Aorta (tissue), 5 donors: ENCODE results near the gene SIGLEC12. TPM values are rescaled to one million over a fixed set of nuclear protein-coding genes. Genes with fewer than 3 reads are reported as not detected.
"Not testable (repeated sequence)": the region's sequence is repeated elsewhere in the genome, so short reads cannot be mapped to it uniquely, and the experiment has no call there.

Source experiments
- ATAC-seq: fragments of 200-7000 bp; cut with Tn5 transposase; one replicate; pipeline ENCODE4 v1.9.1; 2022; ENCODE audit warnings: moderate library complexity; ENCODE audit not compliant: low FRiP score
- DNase-seq, 2 donors: peaks; one replicate each; pipeline ENCODE4 v3.0.0-alpha.2; 2020
- H3K27ac ChIP-seq, 2 donors: one replicate each; pipeline ENCODE4 v1.5.1; 2013; ENCODE audit warnings: low read length in 2 of 2, mild to moderate bottlenecking in 2 of 2, moderate library complexity in 2 of 2, control low read depth in 1 of 2, inconsistent platforms in 1 of 2, low read depth in 1 of 2
- H3K27me3 ChIP-seq, 2 donors: one replicate each; pipeline ENCODE4 v1.6.1; 2013; ENCODE audit warnings: control low read depth in 1 of 2, low read length in 1 of 2, mild to moderate bottlenecking in 1 of 2, moderate library complexity in 1 of 2; ENCODE audit not compliant: insufficient read depth in 2 of 2, control insufficient read depth in 1 of 2
- H3K36me3 ChIP-seq, 2 donors: one replicate each; pipeline ENCODE4 v1.6.1; 2013; ENCODE audit warnings: control low read depth in 1 of 2, low read length in 1 of 2, mild to moderate bottlenecking in 1 of 2; ENCODE audit not compliant: insufficient read depth in 2 of 2, control insufficient read depth in 1 of 2
- H3K4me1 ChIP-seq, 2 donors: one replicate each; pipeline ENCODE4 v1.6.1; 2013; ENCODE audit warnings: low read length in 2 of 2, control low read depth in 1 of 2, mild to moderate bottlenecking in 1 of 2, moderate library complexity in 1 of 2; ENCODE audit not compliant: insufficient read depth in 2 of 2, control insufficient read depth in 1 of 2
- H3K4me3 ChIP-seq, 2 donors: one replicate each; pipeline ENCODE4 v1.5.1; 2013; ENCODE audit warnings: low read length in 2 of 2, control low read depth in 1 of 2, mild to moderate bottlenecking in 1 of 2
- H3K9me3 ChIP-seq: one replicate; pipeline ENCODE4 v1.6.1; 2013; ENCODE audit warnings: mild to moderate bottlenecking, low read length; ENCODE audit not compliant: control insufficient read depth
- WGBS, 2 donors: extraction: QIAGEN DNeasy Blood & Tissue Kit; methylation state at CpG; one replicate each; pipeline ENCODE4 v1.1.7; 2013; 5-methylcytosine and 5-hydroxymethylcytosine counted together
- intact Hi-C, 2 donors: fragments of 100-400 bp; cut with DNase I; formaldehyde crosslinking; loops; one replicate each; pipeline versions ENCODE4 v1.14.2 to v1.15.0; 2022
- polyA plus RNA-seq, 2 donors: library from polyadenylated mRNA; stranded (reverse); fragments of 200-250 nt; gene quantifications; one replicate each; pipeline ENCODE4 v1.2.3, GENCODE V29; 2013
- total RNA-seq, 2 donors: library from RNA; stranded (reverse); fragmentation: NEBNext Ultra II Directional; extraction: Animal tissue kit (Norgen Biotek cat#: 25700); gene quantifications; one replicate each; pipeline ENCODE4 v1.2.1, GENCODE V29; 2021
- donor health status: healthy with polysubstance abuse.
- donor health status: Bipolar disorder and iron deficiency.
- donor health status: DM: no; HTN: no; CAD: no.
- donor health status: DM: no; HTN: no; CAD: no.
- donor health status: DM: yes; HTN: yes; CAD: no.

Gene SIGLEC12
- total and polyA plus RNA-seq, 4 donors: 0.75 to 2.0 TPM; not detected in 2

DNA sequence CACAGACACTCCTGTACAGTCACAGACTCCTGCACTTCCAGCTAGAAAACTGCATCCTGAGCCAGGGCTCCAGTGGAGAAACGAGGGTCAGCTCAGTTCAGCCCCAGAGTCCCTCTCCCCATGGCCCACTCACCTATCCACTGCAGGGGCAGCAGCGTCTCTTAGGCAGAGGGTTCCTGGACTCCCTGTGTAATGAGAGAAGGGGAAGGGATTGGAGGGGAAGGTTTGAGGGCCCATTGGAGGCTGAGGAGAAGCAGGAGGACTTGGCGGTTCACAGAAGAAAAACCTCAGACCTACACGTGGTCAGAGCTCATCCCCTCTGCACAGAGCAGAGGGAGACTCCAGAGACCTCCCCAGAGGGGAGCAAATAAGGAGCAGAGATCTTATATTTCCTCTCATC, 32.4 kb downstream of the SIGLEC12 start:
- 50 to 51% methylated on average over 4 of the region's 4 CpGs for WGBS, 2 donors
- Histone ChIP-seq H3K9me3 (no peaks in the 10 kb centered on the region), H3K4me3 (no peak overlapping the region), H3K36me3 (no peaks in the 10 kb centered on the region), H3K27ac (no peak overlapping the region), H3K4me1 (no peaks in the 10 kb centered on the region), H3K27me3 (no peaks in the 10 kb centered on the region)
- DNase-seq (no peak), ATAC-seq (no peak)
- intact Hi-C loops: no loop called here

DNA sequence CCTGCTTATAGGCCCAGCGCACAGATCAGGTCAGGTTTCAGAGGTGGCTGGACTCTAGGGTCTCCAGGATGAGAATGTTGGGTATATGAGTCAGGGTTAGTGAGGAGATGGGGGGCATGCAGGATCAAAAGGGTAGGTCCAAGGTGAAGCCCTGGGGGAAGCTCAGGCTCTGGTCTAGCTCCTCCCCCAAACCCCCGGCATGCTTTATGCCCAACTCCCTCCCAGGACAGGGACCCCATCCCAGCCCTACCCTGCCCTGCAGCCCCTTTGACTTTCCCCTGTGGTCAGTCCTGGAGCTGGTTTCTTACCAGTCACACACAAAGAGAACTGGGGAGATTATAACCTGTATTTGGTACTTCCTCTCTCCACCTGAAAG, 33.1 kb downstream of the SIGLEC12 start:
- intact Hi-C loops: no loop called here
- 70 to 83% methylated on average over 2 of the region's 2 CpGs for WGBS, 2 donors
- ATAC-seq (no peak), DNase-seq (no peak)
- H3K4me3 ChIP-seq: no peak overlapping the region
- no peaks in the 10 kb centered on the region for H3K9me3 ChIP-seq
- H3K36me3 ChIP-seq: no peaks in the 10 kb centered on the region
- H3K27me3 ChIP-seq: no peaks in the 10 kb centered on the region
- no peak overlapping the region for H3K27ac ChIP-seq
- H3K4me1 ChIP-seq: no peaks in the 10 kb centered on the region

DNA sequence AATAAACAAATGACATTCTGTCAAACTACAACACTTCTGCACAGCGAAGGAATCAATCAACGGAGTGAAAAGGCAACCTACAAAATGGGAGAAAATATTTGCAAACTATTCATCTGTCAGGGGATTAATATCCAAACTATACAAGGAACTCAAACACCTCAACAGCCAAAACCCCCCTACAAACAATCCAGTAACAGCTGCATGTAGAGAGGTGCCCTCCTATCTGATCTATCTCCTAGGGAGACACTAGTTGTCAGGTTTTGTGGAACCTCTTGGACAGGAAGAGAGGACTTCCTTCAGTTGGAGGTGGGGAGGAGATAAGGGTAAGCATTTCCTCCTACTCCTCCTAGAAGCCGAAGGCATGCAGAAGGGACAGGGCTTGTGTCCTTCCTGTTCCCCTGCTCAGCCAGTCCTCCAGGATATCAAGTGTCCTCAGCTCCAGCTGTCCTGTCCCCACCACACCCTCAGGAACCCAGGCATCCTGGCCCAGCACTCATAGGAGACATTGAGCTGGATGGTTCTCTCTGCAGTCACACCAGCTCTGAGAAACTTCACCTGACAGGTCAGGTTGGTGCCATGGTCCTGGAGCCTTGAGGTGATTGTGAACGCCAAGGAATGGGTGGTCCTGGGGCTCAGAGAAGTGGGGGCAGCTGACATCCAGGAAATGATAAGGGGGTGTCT, 33.6 kb downstream of the SIGLEC12 start:
- Histone ChIP-seq H3K27ac (no peak overlapping the region), H3K36me3 (no peaks in the 10 kb centered on the region), H3K4me3 (no peak overlapping the region), H3K4me1 (no peaks in the 10 kb centered on the region), H3K27me3 (no peaks in the 10 kb centered on the region), H3K9me3 (no peaks in the 10 kb centered on the region)
- 70% methylated on average over 4 of the region's 4 CpGs for WGBS, 2 donors
- intact Hi-C loops: no loop called here
- ATAC-seq (no peak), DNase-seq (no peak)

DNA sequence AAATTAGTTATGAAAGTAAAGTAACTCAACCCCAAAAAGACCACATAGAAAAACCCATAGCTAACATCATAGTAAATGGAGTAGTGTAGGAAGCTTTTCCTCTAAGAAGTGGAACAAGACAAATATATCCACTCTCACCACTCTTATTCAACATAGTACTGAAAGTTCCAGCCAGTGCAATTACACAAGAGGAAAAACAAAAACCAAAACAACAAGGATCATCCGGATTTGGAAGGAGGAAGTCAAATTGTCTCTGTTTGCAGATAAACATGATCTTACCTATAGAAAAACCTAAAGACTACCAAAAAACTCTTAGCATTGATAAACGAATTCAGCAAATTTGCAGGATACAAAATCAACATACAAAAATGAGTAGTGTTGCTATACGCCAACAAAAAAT, 34.9 kb downstream of the SIGLEC12 start:
- no peak for ATAC-seq
- 54 to 59% methylated on average over 3 of the region's 3 CpGs for WGBS, 2 donors
- Histone ChIP-seq H3K4me1 (no peaks in the 10 kb centered on the region), H3K4me3 (no peak overlapping the region), H3K36me3 (no peaks in the 10 kb centered on the region), H3K9me3 (no peaks in the 10 kb centered on the region), H3K27ac (no peak overlapping the region), H3K27me3 (no peaks in the 10 kb centered on the region)
- no peak for DNase-seq
- intact Hi-C loops: no loop called here

DNA sequence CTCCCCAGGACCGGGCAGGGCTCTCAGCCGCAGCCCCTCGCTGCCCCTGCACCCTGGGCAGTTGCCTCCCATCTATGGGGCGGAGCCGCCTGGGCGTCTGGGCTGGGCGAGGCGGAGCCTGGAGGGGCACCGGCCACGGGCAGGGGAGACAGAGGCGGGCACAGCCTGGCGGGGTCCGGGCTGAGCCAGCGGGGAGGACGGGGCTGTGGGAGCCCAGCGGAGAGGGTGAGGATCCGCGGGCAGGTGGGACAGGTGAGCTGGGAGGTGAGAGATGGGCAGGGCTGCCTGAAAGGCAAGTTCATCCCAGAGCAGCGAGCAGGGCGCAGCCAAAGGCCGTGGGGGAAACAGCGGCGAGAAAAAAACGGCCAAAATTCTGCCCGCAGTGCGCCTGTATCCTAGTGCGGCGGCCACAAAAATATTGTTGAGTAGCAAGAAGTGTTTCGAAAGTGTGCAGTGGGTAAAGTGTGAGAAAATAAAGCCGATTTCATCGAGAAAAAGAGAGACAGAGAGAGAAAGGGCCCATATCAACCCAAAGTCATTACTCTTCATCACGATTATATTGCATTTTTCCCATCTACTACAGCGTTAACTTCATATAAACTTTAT, 37.5 kb downstream of the SIGLEC12 start:
- H3K27ac ChIP-seq, H3K4me3 ChIP-seq, H3K27me3 ChIP-seq, DNase-seq, H3K9me3 ChIP-seq, intact Hi-C loops, H3K4me1 ChIP-seq, H3K36me3 ChIP-seq: not testable (repeated sequence)
- WGBS, 2 donors: 29 to 35% methylated on average over 13 to 15 of the region's 33 CpGs
- peak; percentile 53 for ATAC-seq

DNA sequence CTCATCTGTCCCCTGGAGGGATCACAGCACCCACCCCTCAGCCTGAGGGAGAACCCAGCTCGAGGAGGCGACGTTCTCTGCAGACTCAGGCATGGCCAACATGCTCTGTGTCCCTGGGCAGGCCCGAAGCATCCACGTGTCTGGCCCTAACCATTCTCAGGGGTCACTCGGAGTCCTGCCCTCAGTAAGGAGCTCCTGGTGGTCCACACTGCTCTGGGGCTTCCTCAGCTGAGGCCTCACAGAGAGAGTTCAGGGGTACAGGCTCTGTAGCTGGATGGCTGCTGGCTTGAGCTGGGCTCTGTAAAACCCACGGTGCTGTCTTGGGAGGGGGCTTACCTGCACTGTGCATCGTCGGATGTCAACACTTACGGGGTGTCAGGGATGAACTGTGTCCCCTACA, 38.9 kb downstream of the SIGLEC12 start:
- intact Hi-C loops: no loop called here
- ATAC-seq: no peak
- Histone ChIP-seq H3K4me1 (no peaks in the 10 kb centered on the region), H3K9me3 (no peaks in the 10 kb centered on the region), H3K27ac (no peak overlapping the region), H3K4me3 (no peak overlapping the region), H3K27me3 (no peaks in the 10 kb centered on the region), H3K36me3 (no peaks in the 10 kb centered on the region)
- DNase-seq: no peak
- 79 to 83% methylated on average over 10 of the region's 10 CpGs for WGBS, 2 donors

DNA sequence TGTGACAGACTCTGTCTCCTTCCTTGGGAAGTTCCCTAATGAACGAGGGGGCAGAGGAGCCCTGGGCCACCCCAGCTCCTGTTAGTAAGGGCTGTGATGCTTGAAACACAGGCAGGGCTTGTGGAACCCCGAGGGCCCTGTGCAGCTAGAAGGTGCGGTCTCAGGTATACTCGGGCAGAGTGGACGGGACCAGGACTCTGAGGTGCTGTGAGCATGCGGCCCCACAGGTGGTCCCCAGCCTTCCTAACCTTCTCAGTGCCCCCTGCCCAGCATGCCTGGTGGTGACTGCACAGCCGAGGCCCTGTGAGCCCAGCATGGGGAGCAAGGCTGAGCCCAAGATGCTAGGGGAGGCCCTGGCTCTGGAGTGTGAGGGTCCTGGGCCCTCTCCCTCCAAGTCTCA, 39.3 kb downstream of the SIGLEC12 start:
- Histone ChIP-seq H3K4me1 (no peaks in the 10 kb centered on the region), H3K27me3 (no peaks in the 10 kb centered on the region), H3K9me3 (no peaks in the 10 kb centered on the region), H3K4me3 (no peak overlapping the region), H3K36me3 (no peaks in the 10 kb centered on the region), H3K27ac (no peak overlapping the region)
- WGBS, 2 donors: 75 to 78% methylated on average over 6 to 7 of the region's 7 CpGs
- intact Hi-C loops: no loop called here
- ATAC-seq (no peak), DNase-seq (no peak)

DNA sequence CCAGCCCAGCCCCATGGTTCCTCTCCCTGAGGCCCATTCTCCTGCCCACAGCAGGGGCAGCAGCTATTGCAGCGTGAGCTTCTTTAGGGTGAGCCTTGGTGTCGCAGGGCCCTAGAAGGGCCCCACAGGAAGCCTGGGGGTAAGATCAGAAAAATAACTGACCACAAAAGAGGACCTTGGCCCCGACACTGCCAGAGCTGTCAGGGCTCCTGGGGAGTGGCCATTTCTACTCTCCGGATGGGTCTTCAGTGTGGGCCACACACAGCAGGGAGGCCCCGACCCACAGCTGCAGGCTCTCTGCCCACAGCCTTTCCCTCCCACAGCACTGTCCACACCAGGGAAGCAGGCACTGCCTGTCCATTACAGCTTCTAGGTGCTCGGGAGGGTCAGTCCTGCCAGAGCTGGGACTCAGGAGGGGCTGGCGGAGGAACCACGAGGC, 39.9 kb downstream of the SIGLEC12 start:
- Histone ChIP-seq H3K4me1 (no peaks in the 10 kb centered on the region), H3K27me3 (no peaks in the 10 kb centered on the region), H3K9me3 (no peaks in the 10 kb centered on the region), H3K36me3 (no peaks in the 10 kb centered on the region), H3K4me3 (no peak overlapping the region), H3K27ac (no peak overlapping the region)
- DNase-seq (peak in 1 of 2 donors; percentile 60), ATAC-seq (peak; percentile 23)
- WGBS, 2 donors: 71 to 79% methylated on average over 8 of the region's 8 CpGs
- intact Hi-C loops: no loop called here
